GM23338 (cell line): ENCODE measurements around the gene DGKG.

ENCODE experiments used
- CREB1 ChIP-seq: fragments of 250-450 bp; sonication (Bioruptor Pico); IDR thresholded peaks from 2 replicates; pipeline ENCODE4 v1.5.0; 2020; ENCODE audit warnings: low read depth, mild to moderate bottlenecking, moderate library complexity
- ETS1 ChIP-seq: IDR thresholded peaks from 2 replicates; pipeline ENCODE4 v1.6.1; 2016; ENCODE audit warnings: antibody characterized with exemption
- EZH2 ChIP-seq: fragments of 200-600 bp; sonication (generic); IDR thresholded peaks from one replicate; pipeline ENCODE4 v1.8.0; 2017; ENCODE audit warnings: antibody characterized with exemption, mild to moderate bottlenecking, low read depth; ENCODE audit not compliant: unreplicated experiment
- POLR2AphosphoS5 ChIP-seq: IDR thresholded peaks from 2 replicates; pipeline ENCODE4 v1.6.1; 2016; ENCODE audit warnings: antibody characterized with exemption, low read depth
- REST ChIP-seq: IDR thresholded peaks from one replicate; pipeline ENCODE4 v1.6.1; 2018; ENCODE audit warnings: antibody characterized with exemption; ENCODE audit not compliant: unreplicated experiment
- ZNF331 ChIP-seq: fragments of 250-450 bp; sonication (Bioruptor Pico); IDR thresholded peaks from 2 replicates; pipeline ENCODE4 v1.5.0; 2020; ENCODE audit warnings: low read depth, mild to moderate bottlenecking, moderate library complexity
- TF ChIP-seq, protein P1 (sequence below), 2 experiments: fragments of 200-600 bp in 1 of 2; sonication (generic) in 1 of 2; conservative IDR thresholded peaks; 2 replicates each; pipeline versions ENCODE4 v1.5.1 to v1.6.1; 2016 to 2017; ENCODE audit warnings: antibody characterized with exemption in 2 of 2, low read depth in 2 of 2, mild to moderate bottlenecking in 2 of 2, moderate library complexity in 1 of 2

GRCh38 chr3:186223476-186223875, 138.6 kb downstream of the DGKG start:
- TF ChIP-seq, protein P1, sequence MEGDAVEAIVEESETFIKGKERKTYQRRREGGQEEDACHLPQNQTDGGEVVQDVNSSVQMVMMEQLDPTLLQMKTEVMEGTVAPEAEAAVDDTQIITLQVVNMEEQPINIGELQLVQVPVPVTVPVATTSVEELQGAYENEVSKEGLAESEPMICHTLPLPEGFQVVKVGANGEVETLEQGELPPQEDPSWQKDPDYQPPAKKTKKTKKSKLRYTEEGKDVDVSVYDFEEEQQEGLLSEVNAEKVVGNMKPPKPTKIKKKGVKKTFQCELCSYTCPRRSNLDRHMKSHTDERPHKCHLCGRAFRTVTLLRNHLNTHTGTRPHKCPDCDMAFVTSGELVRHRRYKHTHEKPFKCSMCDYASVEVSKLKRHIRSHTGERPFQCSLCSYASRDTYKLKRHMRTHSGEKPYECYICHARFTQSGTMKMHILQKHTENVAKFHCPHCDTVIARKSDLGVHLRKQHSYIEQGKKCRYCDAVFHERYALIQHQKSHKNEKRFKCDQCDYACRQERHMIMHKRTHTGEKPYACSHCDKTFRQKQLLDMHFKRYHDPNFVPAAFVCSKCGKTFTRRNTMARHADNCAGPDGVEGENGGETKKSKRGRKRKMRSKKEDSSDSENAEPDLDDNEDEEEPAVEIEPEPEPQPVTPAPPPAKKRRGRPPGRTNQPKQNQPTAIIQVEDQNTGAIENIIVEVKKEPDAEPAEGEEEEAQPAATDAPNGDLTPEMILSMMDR (conservative IDR thresholded peaks at IDR 0.05; ENCODE audit: low read depth in 2 of 2) = no peak
- no peak for TF ChIP-seq ZNF331 (CRISPR knock-in tag)
- TF ChIP-seq REST = no peak
- TF ChIP-seq POLR2AphosphoS5 = no peak
- no peak for TF ChIP-seq EZH2
- no peak for TF ChIP-seq ETS1
- TF ChIP-seq CREB1 (CRISPR knock-in tag) = no peak
